ENCODE results near the gene TSC22D3.
A peak's percentile ranks its signal among the peaks of the same experiment; 100 is the strongest.
"Not testable (repeated sequence)": the region's sequence is repeated elsewhere in the genome, so short reads cannot be mapped to it uniquely, and the experiment has no call there.

The TSC22D3 gene

DNA sequence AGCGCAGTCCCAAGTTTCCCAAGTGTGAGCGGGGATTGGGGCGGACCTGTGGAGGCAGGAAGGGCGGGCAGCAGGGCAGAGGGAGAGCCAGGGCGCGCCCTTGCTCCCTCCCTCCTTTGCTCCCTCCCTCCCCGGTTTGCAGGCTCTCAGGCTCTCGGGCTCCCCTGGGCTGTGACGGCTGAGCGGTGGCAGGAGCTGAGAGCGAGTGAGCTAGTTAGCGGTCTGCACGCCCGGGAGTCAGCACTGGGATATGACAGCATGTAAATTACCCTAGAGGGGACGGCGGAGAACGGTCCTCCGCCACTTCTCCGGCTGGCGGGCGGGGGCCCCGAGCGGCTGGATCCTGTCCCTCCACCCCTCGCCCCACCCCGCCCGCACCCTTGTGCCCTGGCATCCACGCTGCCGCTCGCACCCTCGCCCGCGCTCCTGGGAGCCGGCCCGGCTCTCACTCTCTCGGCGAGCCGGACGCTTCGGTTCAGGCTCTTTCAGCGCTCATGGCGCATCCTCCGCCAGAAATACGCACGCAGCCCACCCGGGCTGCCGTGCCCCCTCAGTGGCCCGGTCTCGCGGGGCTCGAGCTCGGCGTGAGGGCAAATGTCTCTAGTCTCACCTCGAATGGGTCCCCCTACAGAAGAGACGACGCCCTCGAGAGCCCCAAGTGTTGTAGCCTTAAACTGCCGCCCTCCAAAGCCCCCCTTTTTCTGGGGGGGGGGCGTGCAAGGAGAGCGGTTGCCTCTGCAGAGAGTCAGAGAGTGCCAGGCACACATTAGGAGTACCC is at the start of gene TSC22D3:
Gene TSC22D3, minus strand, starts transcription at position 54 of the 778 bp plus-strand sequence. CDS start 368 bp downstream, outside the sequence.
- peak; percentile 78 for DNase-seq

DNA sequence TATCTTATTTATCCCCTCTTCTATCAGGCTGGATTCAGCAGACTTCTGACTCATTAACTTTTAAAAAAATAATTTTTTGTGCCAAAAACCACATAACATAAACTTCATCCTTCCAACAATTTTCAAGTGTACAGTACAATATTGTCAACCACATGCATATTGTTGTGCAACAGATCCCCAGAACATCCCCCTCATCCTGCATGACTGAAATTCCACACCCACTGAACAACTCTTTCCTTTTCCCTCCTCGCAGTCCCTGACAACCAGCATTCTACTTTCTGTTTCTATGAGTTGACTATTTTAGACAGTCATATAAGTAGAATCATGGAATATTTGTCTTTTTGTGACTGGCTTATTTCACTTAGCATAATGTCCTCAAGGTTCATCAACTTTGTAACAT is 47.9 kb upstream of the TSC22D3 start:
- no peak for DNase-seq

GRCh38 chrX:107823042-107823441 is 47.5 kb upstream of the TSC22D3 start:
- DNase-seq = no peak

- no peak for DNase-seq
Measured at GRCh38 chrX:107818900-107819521, 43.4 kb upstream of the TSC22D3 start.

DNA sequence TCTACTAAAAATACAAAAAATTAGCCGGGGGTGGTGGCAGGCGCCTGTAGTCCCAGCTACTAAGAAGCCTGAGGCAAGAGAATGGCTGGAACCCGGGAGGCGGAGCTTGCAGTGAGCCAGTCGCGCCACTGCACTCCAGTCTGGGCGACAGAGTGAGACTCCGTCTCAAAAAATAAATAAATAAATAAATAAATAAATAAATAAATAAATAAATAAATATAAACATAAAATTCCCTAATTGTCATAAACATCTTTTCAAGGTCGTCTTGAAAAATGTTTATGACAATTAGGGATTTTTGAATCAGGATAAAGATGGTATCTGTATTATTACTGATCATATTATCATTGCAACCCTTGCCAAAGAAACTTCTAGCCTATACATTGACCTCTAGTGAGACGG is 34.5 kb upstream of the TSC22D3 start:
- DNase-seq = not testable (repeated sequence)

DNA sequence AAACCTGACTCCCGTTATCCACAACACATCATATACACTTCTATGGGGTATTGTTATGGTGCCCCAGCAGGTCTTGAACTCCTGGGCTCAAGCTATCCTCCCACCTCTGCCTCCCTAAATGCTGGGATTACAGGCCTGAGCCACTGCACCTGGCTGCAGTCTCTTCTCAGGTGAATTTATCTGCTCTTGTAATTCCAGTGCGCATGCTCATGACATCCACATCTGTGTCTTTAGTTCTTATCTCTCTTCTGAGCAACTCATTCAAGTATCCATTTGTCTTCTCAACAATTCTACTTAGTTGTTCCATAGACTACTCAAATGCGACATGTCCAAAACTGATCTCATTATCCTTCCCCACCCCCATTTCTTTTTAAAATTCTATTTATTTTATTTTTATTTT is 29.6 kb upstream of the TSC22D3 start:
- DNase-seq = no peak

- no peak for DNase-seq
Measured at GRCh38 chrX:107804427-107804826, 28.8 kb upstream of the TSC22D3 start.

DNA sequence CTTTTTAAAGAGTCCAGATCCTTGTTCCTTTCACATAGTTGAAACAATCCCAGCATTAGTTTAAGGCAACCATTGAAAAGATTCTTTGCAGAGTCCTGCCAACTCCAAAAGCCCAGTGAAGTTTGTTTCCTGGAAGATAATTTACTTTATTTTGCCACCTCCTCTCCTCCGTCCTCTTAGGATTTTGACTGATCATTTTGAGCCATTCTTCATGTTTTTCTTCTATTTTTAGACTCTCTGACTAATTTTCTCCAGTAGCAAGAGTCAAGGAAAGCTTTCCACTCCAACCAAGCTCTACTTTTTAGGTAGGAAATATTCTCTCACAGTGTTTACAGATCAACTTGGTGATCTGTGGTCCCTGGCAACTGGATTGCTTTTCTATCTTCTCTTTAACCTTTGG is 12.2 kb upstream of the TSC22D3 start:
- DNase-seq = no peak

- no peak for DNase-seq
Measured at GRCh38 chrX:107780525-107780924, 4.9 kb upstream of the TSC22D3 start.

- DNase-seq = no peak
Measured at GRCh38 chrX:107777536-107777832, 1.9 kb upstream of the TSC22D3 start, which contains the start of gene NCBP2L. Gene NCBP2L (plus strand): TSS chrX:107777733. CDS start chrX:107794221, 16,488 bp downstream.

DNA sequence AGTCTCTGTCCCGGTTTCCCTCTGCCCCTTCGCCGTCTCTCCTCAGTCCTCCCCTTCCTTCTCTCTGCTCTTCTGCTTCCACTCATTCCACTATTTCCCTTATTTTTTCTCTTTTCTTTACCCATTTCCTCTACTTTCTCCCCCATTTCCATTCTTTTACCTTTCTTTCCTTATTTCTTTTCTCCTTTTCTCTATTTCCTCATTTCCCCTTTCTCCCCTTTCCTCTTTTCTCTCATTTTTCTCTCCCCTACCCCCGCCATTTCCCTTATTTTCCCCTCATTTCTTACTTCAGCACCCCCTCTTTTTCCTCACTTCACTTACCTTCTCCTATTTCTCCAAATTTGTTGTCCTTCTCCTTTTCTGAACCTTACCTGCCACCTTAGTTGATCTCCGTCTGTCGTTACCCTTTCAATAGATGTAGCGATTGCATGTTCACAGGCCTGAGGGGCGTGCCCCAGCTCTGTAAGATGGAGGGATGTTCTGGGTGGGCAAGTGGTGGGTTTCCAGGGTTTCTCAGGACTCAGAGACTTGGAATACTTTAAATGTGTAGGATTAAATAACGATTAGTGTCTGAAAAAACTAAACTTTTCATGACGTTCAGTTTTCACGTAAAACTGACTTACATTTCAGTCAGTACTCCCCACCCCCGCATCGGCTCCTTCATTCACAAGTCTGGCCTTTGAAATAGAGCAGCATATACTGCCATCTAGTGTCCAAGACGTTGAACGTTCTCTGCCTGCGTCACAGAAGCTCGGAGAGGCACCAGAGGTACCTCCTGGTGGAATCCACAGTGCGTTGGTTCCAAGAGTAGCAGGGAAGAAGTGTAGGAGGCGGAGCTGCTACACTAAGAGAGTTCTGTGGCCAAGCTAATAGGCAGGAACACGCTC is 1.3 kb upstream of the TSC22D3 start:
- DNase-seq = peak; percentile 91

- DNase-seq = peak; percentile 4
Measured at GRCh38 chrX:107775000-107775733, 420 bp downstream of the TSC22D3 start.

GRCh38 chrX:107773906-107774435 is 1.6 kb downstream of the TSC22D3 start:
- peak; percentile 6 for DNase-seq

GRCh38 chrX:107773206-107773605 is 2.4 kb downstream of the TSC22D3 start:
- peak; percentile 53 for DNase-seq

DNA sequence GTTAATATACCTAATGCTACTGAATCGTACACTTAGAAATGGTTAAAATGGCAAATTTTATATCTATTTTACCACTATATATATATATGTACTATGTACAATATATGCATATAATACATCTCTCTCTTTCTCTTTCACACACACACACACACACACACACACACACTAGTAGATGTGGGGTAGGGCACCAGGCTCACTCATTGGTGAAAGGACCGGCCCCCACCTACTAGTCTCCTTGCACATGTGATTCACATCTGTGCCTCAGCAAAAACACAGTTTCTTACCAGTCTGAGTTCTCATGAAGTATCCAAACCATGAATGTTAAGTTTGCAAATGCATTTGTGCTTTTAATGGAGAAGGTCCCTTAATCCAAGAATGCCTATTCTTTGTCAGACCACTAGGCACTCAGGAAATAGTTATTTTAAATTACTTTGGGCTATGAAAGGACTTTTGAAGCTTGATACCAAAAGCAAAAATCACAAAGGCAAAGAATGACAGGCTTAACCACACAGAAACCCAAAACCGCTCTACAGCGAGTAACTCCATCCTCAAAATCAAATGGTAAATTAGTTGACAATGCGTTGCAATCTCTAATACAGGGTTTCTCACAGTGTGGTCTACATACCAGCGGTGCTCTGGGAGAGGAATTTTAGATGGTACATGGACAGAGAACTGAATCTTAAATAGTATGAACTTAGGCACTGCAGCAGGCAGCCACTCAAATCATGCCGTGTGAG is 5.8 kb downstream of the TSC22D3 start:
- no peak for DNase-seq

DNA sequence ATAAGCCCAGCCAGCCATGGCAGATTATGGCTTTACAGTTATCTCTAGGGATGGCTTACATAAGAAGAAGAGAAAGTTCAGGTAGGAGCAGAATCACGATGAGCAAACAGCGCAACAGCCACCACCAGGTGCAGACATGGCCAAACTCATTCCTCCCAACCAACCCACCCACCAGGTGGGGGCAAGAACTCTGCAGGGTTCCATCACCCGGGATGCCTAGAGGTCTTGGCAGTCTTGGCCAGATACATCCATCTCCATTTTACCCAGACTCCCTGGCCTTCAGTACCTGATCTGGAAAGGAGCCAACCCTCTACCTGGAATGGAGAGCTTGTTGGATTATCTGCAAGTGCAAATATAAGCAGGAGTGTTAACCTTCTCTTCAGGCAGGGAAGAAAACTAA is 7.5 kb downstream of the TSC22D3 start:
- DNase-seq = no peak

GRCh38 chrX:107766470-107767150 is 9.0 kb downstream of the TSC22D3 start:
- DNase-seq = no peak

DNA sequence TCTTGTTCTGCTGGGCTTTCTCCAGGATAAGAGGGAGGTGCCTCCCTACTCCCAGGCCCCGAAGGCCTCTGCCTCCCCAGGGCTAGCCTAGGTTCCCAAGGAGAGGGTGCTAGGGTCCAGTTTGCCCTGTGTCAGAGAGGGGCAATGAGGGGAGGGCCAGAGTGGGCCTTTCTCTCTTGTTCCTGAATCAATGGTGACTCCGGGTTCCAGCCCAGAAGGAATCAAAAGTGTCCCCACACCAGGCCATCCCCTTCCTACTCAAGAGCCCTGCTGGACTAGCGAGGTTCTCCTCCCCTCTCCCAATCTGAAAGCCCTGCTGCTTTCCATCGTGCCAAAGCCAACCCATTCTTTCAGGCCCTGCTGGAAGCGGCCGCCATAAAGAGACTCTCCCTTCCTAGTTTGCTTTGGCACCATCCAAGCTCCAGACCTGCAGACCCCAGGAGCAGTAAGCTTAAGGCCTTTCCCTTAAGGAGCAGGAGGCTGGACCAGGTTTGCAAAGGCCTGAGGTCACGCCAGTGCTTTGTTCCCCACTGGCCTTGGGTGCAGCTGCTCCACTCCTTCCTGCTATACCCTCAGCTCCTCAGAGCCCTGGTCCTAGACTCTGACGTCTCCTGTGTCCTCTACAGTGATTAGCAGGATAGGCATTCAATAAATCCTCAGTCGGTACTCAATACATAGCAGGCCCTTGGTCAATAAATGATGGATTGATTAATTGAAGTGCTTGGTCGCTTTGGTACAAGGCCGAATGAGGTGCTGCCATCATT is 10.6 kb downstream of the TSC22D3 start:
- no peak for DNase-seq

- no peak for DNase-seq
Measured at GRCh38 chrX:107763647-107764046, 11.9 kb downstream of the TSC22D3 start.

GRCh38 chrX:107760304-107761077 is 15.1 kb downstream of the TSC22D3 start:
- DNase-seq = no peak
